GM21576 (cell line): ENCODE data around the gene LANCL1.

Experiments
- ATAC-seq: cut with Tn5 transposase; IDR thresholded peaks from one replicate; pipeline ENCODE4 v1.9.1; 2021; ENCODE audit warnings: mild to moderate bottlenecking, moderate library complexity; ENCODE audit not compliant: unreplicated experiment

The LANCL1 gene

DNA sequence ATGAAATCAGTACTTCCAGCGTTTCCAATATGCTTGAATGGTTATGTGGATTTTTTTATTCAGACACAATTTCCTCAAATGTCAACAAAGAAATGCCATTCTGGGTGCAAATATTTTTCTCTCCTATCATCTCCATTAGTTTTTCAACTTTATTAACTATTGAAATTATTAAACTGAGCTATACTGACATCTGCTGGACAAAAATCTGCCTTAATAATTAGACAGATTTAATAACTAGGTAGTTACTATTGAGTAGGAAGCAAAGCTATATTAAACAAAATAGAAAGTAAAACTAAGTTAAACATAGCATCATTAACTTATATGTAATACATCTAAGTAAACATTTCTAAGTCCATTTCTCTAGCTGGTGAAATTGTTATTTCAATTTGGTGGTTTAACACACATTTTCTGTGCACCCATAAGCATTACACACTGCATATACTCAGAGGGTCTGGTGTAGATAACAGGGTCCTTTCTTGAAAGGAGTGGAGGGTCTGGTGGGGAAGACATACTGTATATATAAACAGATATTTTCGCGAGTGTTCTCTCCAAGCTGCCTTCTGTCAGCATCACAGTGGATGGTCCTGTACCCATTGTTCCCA, 77.0 kb downstream of the LANCL1 start:
- no peak for ATAC-seq

DNA sequence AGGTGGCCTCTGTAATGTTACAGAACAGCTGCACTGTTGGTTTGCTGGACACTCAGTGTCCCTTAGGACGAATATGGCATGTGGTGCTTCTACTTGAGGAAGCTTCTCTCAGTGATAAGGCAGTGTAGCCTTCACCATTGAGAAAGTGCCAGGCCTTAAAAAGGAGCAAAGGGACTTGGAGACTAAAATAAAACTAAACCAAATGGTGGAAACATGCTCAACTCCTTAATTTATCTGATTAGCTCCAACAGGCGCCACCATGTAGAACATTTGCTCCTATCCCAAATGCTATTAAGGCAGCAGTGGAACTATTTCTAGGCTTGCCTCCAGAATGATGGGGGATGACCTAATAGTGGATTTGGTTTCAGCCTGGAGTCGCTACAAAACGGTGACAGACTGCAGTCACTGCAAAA, 84.1 kb downstream of the LANCL1 start:
- no peak for ATAC-seq

DNA sequence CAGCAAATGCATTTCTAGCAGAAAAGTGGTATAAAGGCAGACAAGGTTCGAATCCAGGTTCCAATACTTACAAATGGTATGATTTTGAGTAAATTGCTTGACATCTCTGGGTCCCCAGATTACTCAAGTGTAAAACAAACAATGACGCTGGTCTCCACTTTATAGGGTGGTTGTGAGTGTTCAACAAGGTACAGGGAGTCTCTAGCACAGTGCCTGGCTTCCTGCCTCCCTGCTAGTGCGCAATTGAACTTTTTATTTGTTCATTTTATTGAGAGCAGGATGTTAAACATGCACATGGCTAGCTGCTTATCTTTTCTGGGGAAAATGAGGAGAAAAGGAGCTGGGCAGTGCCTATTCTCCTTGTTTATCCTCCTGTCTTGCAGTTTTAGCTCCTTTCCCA, 86.7 kb downstream of the LANCL1 start:
- no peak for ATAC-seq

DNA sequence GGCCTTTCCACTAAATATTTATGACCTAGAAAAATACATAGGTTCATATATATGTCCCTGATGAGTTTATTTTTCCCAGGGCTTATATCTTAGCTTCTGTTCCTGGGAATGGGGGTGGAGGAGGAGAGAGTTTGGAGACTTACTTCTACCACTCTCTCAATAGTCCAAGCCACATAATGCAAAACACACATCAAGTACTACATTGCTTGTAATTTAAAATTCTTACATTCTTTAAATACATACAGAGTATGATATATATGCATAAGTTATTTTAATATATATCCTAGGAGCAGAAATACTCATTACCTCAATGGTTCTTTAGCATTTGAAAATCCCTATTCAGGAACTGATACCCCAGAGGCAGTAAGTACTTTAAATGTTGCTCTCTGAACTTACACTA, 88.4 kb downstream of the LANCL1 start:
- no peak for ATAC-seq

- no peak for ATAC-seq
Observed at GRCh38 chr2:210387074-210387473, 89.5 kb downstream of the LANCL1 start.
